Transverse colon (tissue), 4 donors: ENCODE data around the gene AOPEP. TPM values are rescaled to one million over a fixed set of nuclear protein-coding genes. Genes with fewer than 3 reads are reported as not detected.

Experiments
- DNase-seq: peaks from one replicate; pipeline ENCODE4 v3.0.0-alpha.2; 2019
- H3K27ac ChIP-seq, 4 donors: fragments of 200-600 bp; sonication (generic); 2 replicates each; pipeline ENCODE4 v1.5.1; 2016 to 2018; ENCODE audit warnings: inconsistent platforms in 4 of 4
- H3K27me3 ChIP-seq: fragments of 200-600 bp; sonication (generic); 2 replicates; pipeline ENCODE4 v1.5.1; 2017; ENCODE audit warnings: inconsistent platforms
- H3K36me3 ChIP-seq, 4 donors: fragments of 200-600 bp; sonication (generic); 2 replicates each; pipeline ENCODE4 v1.5.1; 2017 to 2019; ENCODE audit warnings: inconsistent platforms in 4 of 4
- H3K4me1 ChIP-seq, 4 donors: fragments of 200-600 bp; sonication (generic); 2 replicates each; pipeline ENCODE4 v1.5.1; 2017 to 2020; ENCODE audit warnings: inconsistent platforms in 4 of 4
- H3K4me3 ChIP-seq, 4 donors: fragments of 200-600 bp; sonication (generic); 1 replicate in 1 of 4; 2 replicates in 3 of 4; pipeline versions ENCODE4 v1.5.1 to v1.6.1; 2017 to 2019; ENCODE audit warnings: inconsistent platforms in 4 of 4
- H3K9me3 ChIP-seq, 2 donors: fragments of 200-600 bp; sonication (generic); 2 replicates each; pipeline ENCODE4 v1.5.1; 2017 to 2019; ENCODE audit warnings: inconsistent platforms in 2 of 2
- EP300 ChIP-seq: sonication (generic); formaldehyde crosslinking; IDR thresholded peaks from one replicate; pipeline ENCODE4 v1.6.1; 2017; ENCODE audit warnings: antibody characterized with exemption, low read depth
- POLR2A ChIP-seq: fragments of 450-650 bp; IDR thresholded peaks from one replicate; pipeline ENCODE4 v1.6.1; 2016; ENCODE audit warnings: antibody characterized with exemption, mild to moderate bottlenecking, moderate library complexity
- POLR2AphosphoS5 ChIP-seq, 3 donors: sonication (generic); formaldehyde crosslinking; IDR thresholded peaks; one replicate each; pipeline ENCODE4 v1.6.1; 2016; ENCODE audit warnings: antibody characterized with exemption in 3 of 3
- WGBS, 2 donors: methylation state at CpG; one replicate each; pipeline ENCODE4 v1.1.5; 2018; ENCODE audit warnings: low coverage in 1 of 2; 5-methylcytosine and 5-hydroxymethylcytosine counted together
- in situ Hi-C, 4 donors: fragments of 200-750 bp; cut with MboI; loops; one replicate each; pipeline versions ENCODE4 v1.15.0 to v1.15.1; 2017; ENCODE audit warnings: low sequenced_read_pairs in 3 of 4, low pct_ligation_motif_present in 1 of 4, low pct_unique_long_range_greater_than_20kb in 1 of 4
- intact Hi-C: fragments of 100-400 bp; cut with DNase I; formaldehyde crosslinking; loops from one replicate; pipeline ENCODE4 v1.15.1; 2023; ENCODE audit warnings: low total_unique reads
- total RNA-seq, 4 donors: library from RNA; depleted of rRNA; stranded (reverse); fragments of >200 nt; gene quantifications; one replicate each; pipeline ENCODE4 v1.1.0, GENCODE V29; 2016
- TF ChIP-seq, protein P1 (sequence below), 5 experiments: fragments of 200-600 bp in 3 of 5; fragments of 450-650 bp in 2 of 5; sonication (generic) in 3 of 5; IDR thresholded peaks; 1 replicate in 2 of 5; 2 replicates in 3 of 5; pipeline ENCODE4 v1.5.1; 2016 to 2017; ENCODE audit warnings: antibody characterized with exemption in 5 of 5, inconsistent platforms in 3 of 5, mild to moderate bottlenecking in 2 of 5, moderate library complexity in 1 of 5

Gene AOPEP
- total RNA-seq, 4 donors from 2014 or later = 53.0 to 129 (median 92.7) TPM

DNA sequence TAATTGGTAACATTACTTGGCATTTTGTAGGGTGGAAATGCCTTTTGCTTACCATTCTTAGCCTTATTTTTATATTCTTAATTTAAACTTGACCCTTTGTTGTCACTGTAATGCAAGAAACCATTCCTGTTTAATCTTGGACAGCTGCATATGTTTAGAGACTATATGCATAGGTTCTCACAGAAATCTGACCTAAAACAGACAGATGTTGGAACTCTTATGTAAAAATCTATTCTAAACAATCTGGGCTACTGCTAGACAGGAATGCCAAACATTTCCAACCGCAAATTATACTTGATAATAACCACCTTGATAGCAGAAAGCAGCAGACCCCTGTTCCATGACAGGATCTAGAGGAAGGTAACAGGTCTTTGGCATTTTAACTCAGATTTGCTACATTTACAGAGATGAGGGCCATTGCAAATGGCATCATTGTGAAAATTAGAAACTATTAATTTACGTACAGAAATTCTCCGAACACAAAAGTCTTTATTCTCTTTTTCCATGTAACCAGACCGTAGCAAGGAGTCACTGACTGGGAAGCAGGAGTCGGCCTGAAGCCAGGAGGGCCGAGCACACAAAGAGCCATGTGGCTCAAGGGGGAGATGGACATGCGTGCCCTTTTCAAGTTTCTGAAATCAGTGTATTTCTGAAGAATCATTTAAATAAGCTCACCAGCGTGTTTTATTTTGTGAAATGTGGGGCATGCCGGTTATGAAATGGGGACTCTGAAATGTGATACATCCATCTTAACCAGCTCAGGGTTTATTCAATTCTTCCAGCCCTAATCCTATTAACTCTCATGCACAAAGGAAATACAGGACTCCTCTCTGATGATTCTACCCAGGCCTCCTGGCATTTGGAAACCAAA lies 139.3 kb downstream of the AOPEP start:
- no peak overlapping the region for H3K4me3 ChIP-seq
- intact Hi-C loops (loop anchor here (10.0 kb wide), 1 partner anchor 49 kb away; no protein-coding TSS in a partner anchor), in situ Hi-C loops (no loop called here)
- no peaks in the 10 kb centered on the region for H3K36me3 ChIP-seq
- H3K27me3 ChIP-seq = no peaks in the 10 kb centered on the region
- no peak for DNase-seq
- H3K27ac ChIP-seq = peak overlapping the region; percentile 87 to 89 (median 88)
- H3K4me1 ChIP-seq = peaks cover 13 to 60% (median 36%) of the 10 kb centered on the region in 4 donors
- 67 to 79% methylated on average over 4 to 9 of the region's 9 CpGs for WGBS, 2 donors
- TF ChIP-seq POLR2A = no peak
- no peak for TF ChIP-seq POLR2AphosphoS5 (IDR thresholded peaks at IDR 0.05)
- TF ChIP-seq, protein P1, sequence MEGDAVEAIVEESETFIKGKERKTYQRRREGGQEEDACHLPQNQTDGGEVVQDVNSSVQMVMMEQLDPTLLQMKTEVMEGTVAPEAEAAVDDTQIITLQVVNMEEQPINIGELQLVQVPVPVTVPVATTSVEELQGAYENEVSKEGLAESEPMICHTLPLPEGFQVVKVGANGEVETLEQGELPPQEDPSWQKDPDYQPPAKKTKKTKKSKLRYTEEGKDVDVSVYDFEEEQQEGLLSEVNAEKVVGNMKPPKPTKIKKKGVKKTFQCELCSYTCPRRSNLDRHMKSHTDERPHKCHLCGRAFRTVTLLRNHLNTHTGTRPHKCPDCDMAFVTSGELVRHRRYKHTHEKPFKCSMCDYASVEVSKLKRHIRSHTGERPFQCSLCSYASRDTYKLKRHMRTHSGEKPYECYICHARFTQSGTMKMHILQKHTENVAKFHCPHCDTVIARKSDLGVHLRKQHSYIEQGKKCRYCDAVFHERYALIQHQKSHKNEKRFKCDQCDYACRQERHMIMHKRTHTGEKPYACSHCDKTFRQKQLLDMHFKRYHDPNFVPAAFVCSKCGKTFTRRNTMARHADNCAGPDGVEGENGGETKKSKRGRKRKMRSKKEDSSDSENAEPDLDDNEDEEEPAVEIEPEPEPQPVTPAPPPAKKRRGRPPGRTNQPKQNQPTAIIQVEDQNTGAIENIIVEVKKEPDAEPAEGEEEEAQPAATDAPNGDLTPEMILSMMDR (IDR thresholded peaks at IDR 0.05) = no peak
- TF ChIP-seq EP300 = no peak
- H3K9me3 ChIP-seq = no peaks in the 10 kb centered on the region

DNA sequence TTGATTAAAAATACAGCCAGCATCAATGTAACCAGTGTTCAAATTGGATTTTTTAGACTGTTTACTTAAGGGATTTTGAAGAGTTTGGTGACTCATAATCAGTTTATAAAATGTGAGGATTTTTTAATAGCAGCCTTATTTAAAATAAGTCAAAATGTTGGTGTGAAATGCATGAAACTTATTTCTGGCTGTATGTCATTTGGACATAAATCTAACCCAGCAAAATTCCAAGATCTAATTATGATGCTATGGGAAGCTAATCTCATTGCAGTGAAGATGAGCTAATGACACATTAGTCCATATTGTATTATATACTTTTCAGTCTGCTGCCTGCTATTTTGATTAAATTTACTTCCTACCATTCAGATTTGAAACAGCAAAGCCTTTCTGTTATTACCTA lies 140.3 kb downstream of the AOPEP start:
- intact Hi-C loops = loop anchor here (10.0 kb wide), 1 partner anchor 48 kb away; no protein-coding TSS in a partner anchor
- H3K4me1 ChIP-seq = peaks cover 13 to 59% (median 35%) of the 10 kb centered on the region in 4 donors
- H3K27ac ChIP-seq = peak overlapping the region; percentile 87 to 89 (median 88)
- no peak for DNase-seq
- H3K4me3 ChIP-seq = no peak overlapping the region
- TF ChIP-seq, protein P1 (IDR thresholded peaks at IDR 0.05) = no peak
- H3K27me3 ChIP-seq = no peaks in the 10 kb centered on the region
- no peaks in the 10 kb centered on the region for H3K9me3 ChIP-seq
- in situ Hi-C loops = no loop called here
- no peaks in the 10 kb centered on the region for H3K36me3 ChIP-seq

- in situ Hi-C loops (no loop called here), intact Hi-C loops (loop anchor here (10.0 kb wide), 1 partner anchor 47 kb away; no protein-coding TSS in a partner anchor)
- DNase-seq = peak; percentile 63
- Histone ChIP-seq H3K27me3 (no peaks in the 10 kb centered on the region), H3K4me3 (no peak overlapping the region), H3K4me1 (peaks cover 13 to 59% (median 35%) of the 10 kb centered on the region in 4 donors), H3K9me3 (no peaks in the 10 kb centered on the region), H3K27ac (peak overlapping the region; percentile 87 to 89 (median 88)), H3K36me3 (no peaks in the 10 kb centered on the region)
- WGBS, 2 donors = 13 to 29% methylated on average over 7 to 8 of the region's 8 CpGs
- TF ChIP-seq, protein P1 (IDR thresholded peaks at IDR 0.05) = no peak
- TF ChIP-seq EP300 (no peak), POLR2AphosphoS5 (IDR thresholded peaks at IDR 0.05) (peak; percentile 46 to 68 (median 62)), POLR2A (no peak)
Observed at GRCh38 chr9:94867281-94867841, 140.9 kb downstream of the AOPEP start.

- no peaks in the 10 kb centered on the region for H3K27me3 ChIP-seq
- H3K4me3 ChIP-seq = no peak overlapping the region
- TF ChIP-seq POLR2A (no peak), EP300 (no peak), POLR2AphosphoS5 (IDR thresholded peaks at IDR 0.05) (no peak)
- TF ChIP-seq, protein P1 (IDR thresholded peaks at IDR 0.05) = no peak
- DNase-seq = no peak
- intact Hi-C loops = loop anchor here (10.0 kb wide), 1 partner anchor 47 kb away; no protein-coding TSS in a partner anchor
- in situ Hi-C loops = no loop called here
- H3K9me3 ChIP-seq = no peaks in the 10 kb centered on the region
- peak overlapping the region; percentile 87 to 89 (median 88) for H3K27ac ChIP-seq
- WGBS, 2 donors = 26% methylated on average over 4 of the region's 4 CpGs
- H3K36me3 ChIP-seq = no peaks in the 10 kb centered on the region
- peaks cover 13 to 63% (median 37%) of the 10 kb centered on the region in 4 donors for H3K4me1 ChIP-seq
Observed at GRCh38 chr9:94867842-94868312, 141.4 kb downstream of the AOPEP start.
